ENCODE data around the gene PLAC8. TPM values are rescaled to one million over a fixed set of nuclear protein-coding genes. Genes with fewer than 3 reads are reported as not detected.
"Not testable (repeated sequence)": the region's sequence is repeated elsewhere in the genome, so short reads cannot be mapped to it uniquely, and the experiment has no call there.

PLAC8 gene
- polyA plus RNA-seq, 3 donors from 2014 or later: 1,450 to 1,724 (median 1,466) TPM

GRCh38 chr4:83128240-83128929 lies 13.9 kb upstream of the PLAC8 start:
- no peak for DNase-seq
- Mint-ChIP-seq H3K9me3 (no peaks in the 10 kb centered on the region), H3K27ac (peak overlapping the region in 3 of 6 donors; percentile 39 to 80 (median 59)), H3K36me3 (peaks cover under 1 to 2% (median 1%) of the 10 kb centered on the region in 3 donors), H3K4me3 (peak overlapping the region in 1 of 5 donors; percentile 7), H3K4me1 (peaks cover 34 to 36% of the 10 kb centered on the region in 2 donors), H3K27me3 (ENCODE audit: low read depth in 3 of 3) (peaks cover 6 to 13% (median 8%) of the 10 kb centered on the region in 3 donors)

- peak overlapping the region; percentile 72 to 86 (median 80) for H3K4me3 Mint-ChIP-seq
These were observed 11.2 kb upstream of the PLAC8 start for GRCh38 chr4:83125738-83126141.

GRCh38 chr4:83124111-83124780 lies 9.7 kb upstream of the PLAC8 start:
- DNase-seq: no peak
- Mint-ChIP-seq H3K4me3 (peak overlapping the region; percentile 40 to 70 (median 56)), H3K9me3 (no peaks in the 10 kb centered on the region), H3K27me3 (ENCODE audit: low read depth in 3 of 3) (peaks cover 6 to 13% (median 8%) of the 10 kb centered on the region in 3 donors), H3K36me3 (no peaks in the 10 kb centered on the region), H3K4me1 (peaks cover 36 to 41% of the 10 kb centered on the region in 2 donors), H3K27ac (peak overlapping the region; percentile 18 to 84 (median 74))

More at GRCh38 chr4:83125738-83126141, 11.2 kb upstream of the PLAC8 start:
- Mint-ChIP-seq H3K36me3 (no peaks in the 10 kb centered on the region), H3K27me3 (ENCODE audit: low read depth in 3 of 3) (peaks cover 6 to 13% (median 8%) of the 10 kb centered on the region in 3 donors), H3K4me1 (peaks cover 36 to 39% of the 10 kb centered on the region in 2 donors), H3K9me3 (no peaks in the 10 kb centered on the region), H3K27ac (peak overlapping the region; percentile 85 to 97 (median 93))
- peak; percentile 79 to 80 (median 80) for DNase-seq

- Mint-ChIP-seq H3K27ac (no peak overlapping the region), H3K4me3 (no peak overlapping the region), H3K4me1 (peaks cover 26 to 36% of the 10 kb centered on the region in 2 donors), H3K36me3 (peaks cover 0 to 4% (median 0%) of the 10 kb centered on the region in 3 donors), H3K27me3 (ENCODE audit: low read depth in 3 of 3) (peaks cover 6 to 12% (median 8%) of the 10 kb centered on the region in 3 donors), H3K9me3 (no peaks in the 10 kb centered on the region)
- DNase-seq: no peak
These were observed 6.7 kb upstream of the PLAC8 start for GRCh38 chr4:83121246-83121645.

GRCh38 chr4:83118869-83119268 lies 4.3 kb upstream of the PLAC8 start:
- Mint-ChIP-seq H3K27ac (peak overlapping the region in 1 of 6 donors; percentile 0), H3K36me3 (peaks cover 0 to 7% (median 0%) of the 10 kb centered on the region in 3 donors), H3K4me3 (peak overlapping the region in 1 of 5 donors; percentile 8), H3K9me3 (no peaks in the 10 kb centered on the region), H3K4me1 (peaks cover 25 to 35% of the 10 kb centered on the region in 2 donors), H3K27me3 (ENCODE audit: low read depth in 3 of 3) (peaks cover 0 to 4% (median 0%) of the 10 kb centered on the region in 3 donors)
- DNase-seq: no peak

- H3K9me3 Mint-ChIP-seq: no peaks in the 10 kb centered on the region
- H3K27ac Mint-ChIP-seq: peak overlapping the region; percentile 88 to 99 (median 94)
- DNase-seq: no peak
- peaks cover 22 to 38% of the 10 kb centered on the region in 2 donors for H3K4me1 Mint-ChIP-seq
- peaks cover 14 to 30% (median 18%) of the 10 kb centered on the region in 3 donors for H3K36me3 Mint-ChIP-seq
- H3K4me3 Mint-ChIP-seq: peak overlapping the region; percentile 97 to 100 (median 100)
- H3K27me3 Mint-ChIP-seq (ENCODE audit: low read depth in 3 of 3): peaks cover 3 to 15% (median 7%) of the 10 kb centered on the region in 3 donors
These were observed 1.2 kb upstream of the PLAC8 start for GRCh38 chr4:83115656-83116285.

GRCh38 chr4:83115000-83115399 lies 471 bp upstream of the PLAC8 start:
- Mint-ChIP-seq H3K4me3 (peak overlapping the region; percentile 97 to 100 (median 100)), H3K4me1 (peaks cover 28 to 42% of the 10 kb centered on the region in 2 donors), H3K27ac (peak overlapping the region; percentile 88 to 99 (median 94)), H3K9me3 (no peaks in the 10 kb centered on the region), H3K27me3 (ENCODE audit: low read depth in 3 of 3) (peaks cover 7 to 22% (median 15%) of the 10 kb centered on the region in 3 donors), H3K36me3 (peaks cover 21 to 37% (median 25%) of the 10 kb centered on the region in 3 donors)
- no peak for DNase-seq

GRCh38 chr4:83113429-83113786 lies 1.1 kb downstream of the PLAC8 start:
- Mint-ChIP-seq H3K27me3 (ENCODE audit: low read depth in 3 of 3) (peaks cover 7 to 37% (median 27%) of the 10 kb centered on the region in 3 donors), H3K9me3 (no peaks in the 10 kb centered on the region), H3K4me1 (peaks cover 32 to 42% of the 10 kb centered on the region in 2 donors), H3K36me3 (peaks cover 32 to 46% (median 36%) of the 10 kb centered on the region in 3 donors), H3K4me3 (peak overlapping the region; percentile 97 to 100 (median 100)), H3K27ac (peak overlapping the region; percentile 88 to 98 (median 97))
- DNase-seq: peak; percentile 49 to 58 (median 55)

GRCh38 chr4:83112678-83113428 lies 1.7 kb downstream of the PLAC8 start:
- peak overlapping the region; percentile 88 to 98 (median 97) for H3K27ac Mint-ChIP-seq
- H3K36me3 Mint-ChIP-seq: peaks cover 36 to 51% (median 40%) of the 10 kb centered on the region in 3 donors
- H3K4me1 Mint-ChIP-seq: peaks cover 37 to 48% of the 10 kb centered on the region in 2 donors
- DNase-seq: peak in 1 of 3 donors; percentile 39
- no peaks in the 10 kb centered on the region for H3K9me3 Mint-ChIP-seq
- H3K4me3 Mint-ChIP-seq: peak overlapping the region; percentile 97 to 100 (median 100)
- H3K27me3 Mint-ChIP-seq (ENCODE audit: low read depth in 3 of 3): peaks cover 7 to 41% (median 31%) of the 10 kb centered on the region in 3 donors

- DNase-seq: no peak
- Mint-ChIP-seq H3K27ac (peak overlapping the region; percentile 88 to 98 (median 97)), H3K4me1 (peaks cover 38 to 54% of the 10 kb centered on the region in 2 donors), H3K4me3 (peak overlapping the region; percentile 97 to 100 (median 100)), H3K36me3 (peaks cover 36 to 51% (median 40%) of the 10 kb centered on the region in 3 donors), H3K27me3 (ENCODE audit: low read depth in 3 of 3) (peaks cover 9 to 47% (median 37%) of the 10 kb centered on the region in 3 donors), H3K9me3 (no peaks in the 10 kb centered on the region)
These were observed 2.3 kb downstream of the PLAC8 start for GRCh38 chr4:83112231-83112630.

- H3K27me3 Mint-ChIP-seq (ENCODE audit: low read depth in 3 of 3): peaks cover 13 to 52% (median 42%) of the 10 kb centered on the region in 3 donors
These were observed 2.8 kb downstream of the PLAC8 start for GRCh38 chr4:83111751-83112141.

GRCh38 chr4:83110970-83111750 lies 3.4 kb downstream of the PLAC8 start:
- DNase-seq: no peak
- H3K36me3 Mint-ChIP-seq: peaks cover 40 to 60% (median 43%) of the 10 kb centered on the region in 3 donors
- H3K27ac Mint-ChIP-seq: peak overlapping the region; percentile 88 to 98 (median 98)
- H3K9me3 Mint-ChIP-seq: no peaks in the 10 kb centered on the region
- peak overlapping the region; percentile 95 to 100 (median 98) for H3K4me3 Mint-ChIP-seq
- H3K4me1 Mint-ChIP-seq: peaks cover 45 to 62% of the 10 kb centered on the region in 2 donors
- H3K27me3 Mint-ChIP-seq (ENCODE audit: low read depth in 3 of 3): peaks cover 13 to 53% (median 47%) of the 10 kb centered on the region in 3 donors

More at GRCh38 chr4:83111751-83112141, 2.8 kb downstream of the PLAC8 start:
- DNase-seq, H3K9me3 Mint-ChIP-seq: not testable (repeated sequence)
- H3K27ac Mint-ChIP-seq: peak overlapping the region; percentile 88 to 98 (median 96)
- peak overlapping the region; percentile 95 to 100 (median 98) for H3K4me3 Mint-ChIP-seq
- H3K4me1 Mint-ChIP-seq: peaks cover 41 to 59% of the 10 kb centered on the region in 2 donors
- peaks cover 37 to 54% (median 40%) of the 10 kb centered on the region in 3 donors for H3K36me3 Mint-ChIP-seq

All from immature natural killer cell (primary cell).